Right atrium auricular region (tissue), 2 donors: ENCODE data around the gene TRAP1. TPM values are rescaled to one million over a fixed set of nuclear protein-coding genes. Genes with fewer than 3 reads are reported as not detected.

Experiments used
- DNase-seq: peaks from one replicate; pipeline ENCODE4 v3.0.0-alpha.2; 2019; ENCODE audit warnings: low spot score
- H3K27ac ChIP-seq, 2 donors: fragments of 200-600 bp; sonication (generic); 1 replicate in 1 of 2; 2 replicates in 1 of 2; pipeline ENCODE4 v1.5.1; 2016 to 2019
- H3K27me3 ChIP-seq, 2 donors: fragments of 200-600 bp; sonication (generic); one replicate each; pipeline versions ENCODE4 v1.5.1 to v1.6.0; 2017 to 2019
- H3K36me3 ChIP-seq: fragments of 200-600 bp; sonication (generic); one replicate; pipeline ENCODE4 v1.5.1; 2016
- H3K4me1 ChIP-seq, 2 donors: fragments of 200-600 bp; sonication (generic); one replicate each; pipeline versions ENCODE4 v1.5.1 to v1.6.0; 2017 to 2019
- H3K4me3 ChIP-seq, 2 donors: fragments of 200-600 bp; sonication (generic); 1 replicate in 1 of 2; 2 replicates in 1 of 2; pipeline ENCODE4 v1.5.1; 2017 to 2019; ENCODE audit warnings: mild to moderate bottlenecking in 1 of 2, moderate library complexity in 1 of 2
- H3K9me3 ChIP-seq, 2 donors: fragments of 200-600 bp; sonication (generic); one replicate each; pipeline ENCODE4 v1.5.1; 2019
- CTCF ChIP-seq, 2 donors: fragments of 200-600 bp; sonication (generic); IDR thresholded peaks; one replicate each; pipeline ENCODE4 v1.5.1; 2019; ENCODE audit warnings: antibody characterized with exemption in 2 of 2
- total RNA-seq, 2 donors: library from RNA; depleted of rRNA; stranded (reverse); fragments of >200 nt; gene quantifications; one replicate each; pipeline ENCODE4 v1.1.0, GENCODE V29; 2016

The TRAP1 gene
- total RNA-seq, 2 donors from 2014 or later: 67.7 to 86.0 TPM

- H3K9me3 ChIP-seq: no peaks in the 10 kb centered on the region
- H3K36me3 ChIP-seq: peaks cover 6% of the 10 kb centered on the region
- no peak for TF ChIP-seq CTCF (IDR thresholded peaks at IDR 0.05)
- no peak overlapping the region for H3K4me3 ChIP-seq
- H3K4me1 ChIP-seq: peaks cover 0 to 15% of the 10 kb centered on the region in 2 donors
- DNase-seq: no peak
- no peaks in the 10 kb centered on the region for H3K27me3 ChIP-seq
- no peak overlapping the region for H3K27ac ChIP-seq
Observed at GRCh38 chr16:3641801-3642396, 75.4 kb downstream of the TRAP1 start.

- H3K4me1 ChIP-seq: peaks cover 0 to 15% of the 10 kb centered on the region in 2 donors
- peaks cover 6% of the 10 kb centered on the region for H3K36me3 ChIP-seq
- TF ChIP-seq CTCF (IDR thresholded peaks at IDR 0.05): no peak
- no peak overlapping the region for H3K4me3 ChIP-seq
- no peak overlapping the region for H3K27ac ChIP-seq
- no peak for DNase-seq
- no peaks in the 10 kb centered on the region for H3K9me3 ChIP-seq
- H3K27me3 ChIP-seq: no peaks in the 10 kb centered on the region
Observed at GRCh38 chr16:3640632-3641501, 76.5 kb downstream of the TRAP1 start.

- Histone ChIP-seq H3K4me1 (peaks cover 0 to 15% of the 10 kb centered on the region in 2 donors), H3K36me3 (peaks cover 6% of the 10 kb centered on the region), H3K27ac (no peak overlapping the region), H3K9me3 (no peaks in the 10 kb centered on the region), H3K4me3 (no peak overlapping the region), H3K27me3 (no peaks in the 10 kb centered on the region)
- TF ChIP-seq CTCF (IDR thresholded peaks at IDR 0.05): no peak
- no peak for DNase-seq
Observed at GRCh38 chr16:3640207-3640606, 77.1 kb downstream of the TRAP1 start.

- DNase-seq: peak; percentile 30
- Histone ChIP-seq H3K36me3 (peaks cover 6% of the 10 kb centered on the region), H3K4me1 (peaks cover 0 to 15% of the 10 kb centered on the region in 2 donors), H3K4me3 (no peak overlapping the region), H3K9me3 (no peaks in the 10 kb centered on the region), H3K27me3 (no peaks in the 10 kb centered on the region), H3K27ac (no peak overlapping the region)
- no peak for TF ChIP-seq CTCF (IDR thresholded peaks at IDR 0.05)
Observed at GRCh38 chr16:3638916-3639644, 78.2 kb downstream of the TRAP1 start.

GRCh38 chr16:3637371-3637923 is 79.9 kb downstream of the TRAP1 start:
- Histone ChIP-seq H3K4me3 (no peak overlapping the region), H3K36me3 (peaks cover 6% of the 10 kb centered on the region), H3K4me1 (peaks cover 0 to 9% of the 10 kb centered on the region in 2 donors), H3K27ac (no peak overlapping the region), H3K9me3 (no peaks in the 10 kb centered on the region), H3K27me3 (no peaks in the 10 kb centered on the region)
- TF ChIP-seq CTCF (IDR thresholded peaks at IDR 0.05): no peak
- DNase-seq: peak; percentile 32
